ENCODE measurements around the gene ETV1.
"Not testable (repeated sequence)": the region's sequence is repeated elsewhere in the genome, so short reads cannot be mapped to it uniquely, and the experiment has no call there.

Gene ETV1

DNA sequence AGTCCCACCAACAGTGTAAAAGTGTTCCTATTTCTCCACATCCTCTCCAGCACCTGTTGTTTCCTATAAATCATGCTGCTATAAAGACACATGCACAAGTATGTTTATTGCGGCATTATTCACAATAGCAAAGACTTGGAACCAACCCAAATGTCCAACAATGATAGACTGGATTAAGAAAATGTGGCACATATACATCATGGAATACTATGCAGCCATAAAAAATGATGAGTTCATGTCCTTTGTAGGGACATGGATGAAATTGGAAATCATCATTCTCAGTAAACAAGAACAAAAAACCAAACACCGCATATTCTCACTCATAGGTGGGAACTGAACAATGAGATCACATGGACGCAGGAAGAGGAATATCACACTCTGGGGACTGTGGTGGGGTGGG lies 71.1 kb downstream of the ETV1 start:
- not testable (repeated sequence) for H3K36me3 ChIP-seq (ENCODE audit: control insufficient read depth in 1 of 2, insufficient read depth in 2 of 2, low read length in 2 of 2); H3K27ac ChIP-seq (ENCODE audit: low read length); H3K4me1 ChIP-seq (ENCODE audit: control insufficient read depth in 1 of 2, insufficient read depth in 2 of 2, low read length in 2 of 2); H3K9me3 ChIP-seq (ENCODE audit: control insufficient read depth in 1 of 2, low read length in 2 of 2); H3K27me3 ChIP-seq (ENCODE audit: low read depth, low read length); H3K4me3 ChIP-seq (ENCODE audit: low read depth in 1 of 2, low read length in 2 of 2)

DNA sequence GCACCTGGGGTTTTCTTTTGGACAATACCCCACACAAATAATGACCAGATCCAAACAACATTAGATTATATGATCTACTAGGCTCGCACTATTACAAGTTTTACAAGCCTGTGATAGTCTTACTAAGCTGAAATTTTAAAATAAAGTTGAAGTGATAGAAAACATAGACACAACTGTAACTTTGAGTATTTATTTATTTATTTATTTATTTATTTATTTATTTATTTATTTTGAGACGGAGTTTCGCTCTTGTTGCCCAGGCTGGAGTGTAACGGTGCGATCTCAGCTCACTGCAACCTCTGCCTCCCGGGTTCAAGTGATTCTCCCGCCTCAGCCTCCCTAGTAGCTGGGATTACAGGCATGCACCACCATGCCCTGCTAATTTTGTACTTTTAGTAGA lies 72.4 kb downstream of the ETV1 start:
- H3K4me1 ChIP-seq (ENCODE audit: control insufficient read depth in 1 of 2, insufficient read depth in 2 of 2, low read length in 2 of 2); H3K9me3 ChIP-seq (ENCODE audit: control insufficient read depth in 1 of 2, low read length in 2 of 2); H3K36me3 ChIP-seq (ENCODE audit: control insufficient read depth in 1 of 2, insufficient read depth in 2 of 2, low read length in 2 of 2); H3K27me3 ChIP-seq (ENCODE audit: low read depth, low read length); H3K27ac ChIP-seq (ENCODE audit: low read length); H3K4me3 ChIP-seq (ENCODE audit: low read depth in 1 of 2, low read length in 2 of 2): not testable (repeated sequence)

DNA sequence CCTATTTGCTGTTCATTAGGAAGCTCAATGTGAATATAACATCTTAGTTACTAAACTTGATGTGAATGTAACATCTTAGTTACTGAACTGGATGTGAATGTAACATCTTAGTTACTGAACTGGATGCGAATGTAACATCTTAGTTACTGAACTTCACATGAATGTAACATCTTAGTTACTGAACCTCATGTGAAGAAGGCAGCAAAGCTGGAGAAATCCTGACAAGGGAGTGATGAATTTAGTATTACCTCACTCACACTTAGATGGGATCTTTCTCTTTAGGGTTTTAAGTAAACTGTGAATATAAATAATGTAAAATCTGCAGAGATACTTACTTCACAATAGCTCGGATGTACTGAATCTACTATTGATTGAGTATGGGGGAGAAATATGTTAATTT lies 73.6 kb downstream of the ETV1 start:
- Histone ChIP-seq H3K4me3 (ENCODE audit: low read depth in 1 of 2, low read length in 2 of 2) (no peak overlapping the region), H3K4me1 (ENCODE audit: control insufficient read depth in 1 of 2, insufficient read depth in 2 of 2, low read length in 2 of 2) (peaks cover 0 to 7% of the 10 kb centered on the region in 2 donors), H3K36me3 (ENCODE audit: control insufficient read depth in 1 of 2, insufficient read depth in 2 of 2, low read length in 2 of 2) (no peaks in the 10 kb centered on the region), H3K27ac (ENCODE audit: low read length) (no peak overlapping the region), H3K27me3 (ENCODE audit: low read depth, low read length) (no peaks in the 10 kb centered on the region), H3K9me3 (ENCODE audit: control insufficient read depth in 1 of 2, low read length in 2 of 2) (no peaks in the 10 kb centered on the region)

DNA sequence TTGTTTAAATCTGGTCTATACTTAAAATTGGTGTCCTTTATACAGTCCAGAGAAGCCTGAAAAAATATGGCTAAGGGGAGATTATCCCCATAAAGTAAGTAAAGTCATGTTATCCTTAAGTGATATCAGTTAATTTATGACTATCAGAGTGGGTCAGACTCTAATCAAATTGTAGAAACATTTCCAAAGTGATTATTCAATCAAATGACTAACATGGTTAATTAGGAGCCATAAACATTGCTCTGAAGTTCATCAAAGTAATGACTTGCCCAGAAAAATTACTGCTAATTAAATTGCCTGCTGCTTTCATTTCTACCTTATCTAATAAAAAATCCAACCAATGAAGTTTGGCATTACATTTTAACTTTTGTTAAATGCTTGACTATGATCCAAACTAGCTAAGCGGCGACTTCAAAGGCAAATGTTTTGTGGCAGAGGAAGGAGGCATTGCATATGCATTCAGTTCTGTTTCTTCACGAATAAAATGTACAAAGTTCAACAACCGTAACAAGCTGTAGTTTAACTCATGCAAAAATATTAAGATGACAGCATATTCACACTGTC lies 76.7 kb downstream of the ETV1 start:
- Histone ChIP-seq H3K9me3 (ENCODE audit: control insufficient read depth in 1 of 2, low read length in 2 of 2) (no peaks in the 10 kb centered on the region), H3K4me1 (ENCODE audit: control insufficient read depth in 1 of 2, insufficient read depth in 2 of 2, low read length in 2 of 2) (no peaks in the 10 kb centered on the region), H3K4me3 (ENCODE audit: low read depth in 1 of 2, low read length in 2 of 2) (no peak overlapping the region), H3K27me3 (ENCODE audit: low read depth, low read length) (no peaks in the 10 kb centered on the region), H3K36me3 (ENCODE audit: control insufficient read depth in 1 of 2, insufficient read depth in 2 of 2, low read length in 2 of 2) (no peaks in the 10 kb centered on the region), H3K27ac (ENCODE audit: low read length) (no peak overlapping the region)

DNA sequence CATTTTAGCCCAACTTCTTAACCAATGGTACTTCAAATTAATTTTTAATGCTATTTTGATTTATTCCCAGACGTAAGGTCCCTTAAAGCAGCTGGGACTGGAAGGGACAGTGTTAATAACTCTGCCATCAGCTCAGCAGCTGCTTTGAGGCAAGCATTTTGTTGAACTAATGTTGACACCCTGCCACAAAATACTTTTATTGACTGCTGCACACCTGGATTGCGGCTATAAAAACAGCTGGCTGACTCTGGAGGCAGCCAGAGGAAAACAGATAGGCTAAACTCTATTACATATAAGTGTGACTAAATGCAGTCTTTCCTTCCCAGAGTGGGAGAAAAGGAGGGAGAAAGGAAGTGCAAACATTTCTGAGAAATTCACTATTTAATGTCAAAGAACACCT lies 77.6 kb downstream of the ETV1 start:
- no peaks in the 10 kb centered on the region for H3K36me3 ChIP-seq (ENCODE audit: control insufficient read depth in 1 of 2, insufficient read depth in 2 of 2, low read length in 2 of 2)
- H3K4me1 ChIP-seq (ENCODE audit: control insufficient read depth in 1 of 2, insufficient read depth in 2 of 2, low read length in 2 of 2) = no peaks in the 10 kb centered on the region
- H3K27ac ChIP-seq (ENCODE audit: low read length) = no peak overlapping the region
- no peaks in the 10 kb centered on the region for H3K27me3 ChIP-seq (ENCODE audit: low read depth, low read length)
- H3K9me3 ChIP-seq (ENCODE audit: control insufficient read depth in 1 of 2, low read length in 2 of 2) = no peaks in the 10 kb centered on the region
- no peak overlapping the region for H3K4me3 ChIP-seq (ENCODE audit: low read depth in 1 of 2, low read length in 2 of 2)

DNA sequence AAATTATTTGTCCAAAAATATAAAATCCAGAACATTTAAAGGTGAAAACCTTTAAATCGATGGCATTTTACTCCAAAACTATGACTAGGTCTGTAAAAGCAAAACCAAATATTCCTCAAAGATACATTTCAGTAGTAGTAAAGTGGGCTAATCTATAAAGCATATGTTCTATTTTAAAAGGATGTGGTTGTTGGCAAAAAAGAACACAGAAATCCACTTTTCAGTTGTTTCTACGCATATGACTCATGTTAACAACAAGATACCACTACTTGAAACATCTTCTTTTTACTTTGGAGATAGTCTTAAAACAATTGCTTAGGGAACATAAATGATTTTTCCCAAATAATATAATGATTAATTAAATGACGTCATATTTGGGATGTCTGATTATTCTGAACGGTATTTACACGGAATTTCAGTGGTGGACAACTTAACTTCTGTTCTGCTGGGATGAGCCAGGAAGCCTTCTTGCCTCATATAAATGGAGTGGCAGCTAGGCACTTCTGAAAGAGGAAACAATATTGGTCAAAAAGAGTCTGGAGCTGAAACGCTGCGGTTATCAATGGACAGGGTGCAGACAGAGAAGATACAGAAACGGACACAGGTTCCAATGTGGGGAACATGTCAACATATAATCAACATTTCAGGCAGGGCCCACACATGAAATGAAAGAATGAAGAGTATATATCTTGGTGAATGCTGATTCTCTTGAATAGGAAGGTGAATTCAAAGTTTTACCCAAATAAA lies 78.5 kb downstream of the ETV1 start:
- Histone ChIP-seq H3K4me3 (ENCODE audit: low read depth in 1 of 2, low read length in 2 of 2) (no peak overlapping the region), H3K27ac (ENCODE audit: low read length) (no peak overlapping the region), H3K27me3 (ENCODE audit: low read depth, low read length) (no peaks in the 10 kb centered on the region)

DNA sequence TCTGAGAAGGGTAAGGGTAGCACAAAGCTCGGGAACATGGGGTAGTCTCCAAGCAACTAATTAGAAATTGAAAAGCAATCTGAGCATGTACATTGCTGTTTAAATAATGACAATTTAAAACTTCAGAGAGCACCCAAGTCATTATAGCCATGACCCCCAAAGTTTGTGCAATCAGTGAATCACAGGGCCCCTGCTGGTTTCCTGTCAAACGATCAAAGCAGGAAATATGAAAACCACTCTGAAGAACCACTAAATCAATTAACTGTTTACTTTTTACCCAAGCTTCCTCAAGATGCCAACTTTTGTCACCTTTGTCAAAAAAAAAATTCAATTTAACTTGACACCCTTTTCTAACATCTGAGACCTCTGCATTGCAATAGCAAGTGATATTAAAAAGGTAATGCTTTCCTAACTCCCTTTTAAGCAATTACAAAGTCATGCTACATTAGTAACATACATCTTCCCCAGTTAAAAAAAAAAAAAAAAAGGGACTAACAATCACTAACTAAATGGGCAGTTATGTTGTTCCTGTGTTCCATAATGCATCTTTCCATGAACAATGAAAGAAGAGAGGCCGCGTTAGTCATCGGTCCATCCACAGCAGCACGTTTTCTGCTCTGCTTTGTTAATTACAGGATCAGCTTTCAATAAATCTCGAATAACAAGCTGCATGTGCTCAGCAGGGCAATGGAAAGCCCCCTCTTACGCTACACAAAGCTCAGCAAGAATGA lies 80.6 kb downstream of the ETV1 start:
- no peaks in the 10 kb centered on the region for H3K27me3 ChIP-seq (ENCODE audit: low read depth, low read length)
- no peaks in the 10 kb centered on the region for H3K36me3 ChIP-seq (ENCODE audit: control insufficient read depth in 1 of 2, insufficient read depth in 2 of 2, low read length in 2 of 2)
- H3K4me1 ChIP-seq (ENCODE audit: control insufficient read depth in 1 of 2, insufficient read depth in 2 of 2, low read length in 2 of 2) = no peaks in the 10 kb centered on the region
- no peak overlapping the region for H3K4me3 ChIP-seq (ENCODE audit: low read depth in 1 of 2, low read length in 2 of 2)
- H3K9me3 ChIP-seq (ENCODE audit: control insufficient read depth in 1 of 2, low read length in 2 of 2) = no peaks in the 10 kb centered on the region
- no peak overlapping the region for H3K27ac ChIP-seq (ENCODE audit: low read length)

More for the DNA sequence above, 78.5 kb downstream of the ETV1 start:
- Histone ChIP-seq H3K4me1 (ENCODE audit: control insufficient read depth in 1 of 2, insufficient read depth in 2 of 2, low read length in 2 of 2) (no peaks in the 10 kb centered on the region), H3K9me3 (ENCODE audit: control insufficient read depth in 1 of 2, low read length in 2 of 2) (no peaks in the 10 kb centered on the region), H3K36me3 (ENCODE audit: control insufficient read depth in 1 of 2, insufficient read depth in 2 of 2, low read length in 2 of 2) (no peaks in the 10 kb centered on the region)

DNA sequence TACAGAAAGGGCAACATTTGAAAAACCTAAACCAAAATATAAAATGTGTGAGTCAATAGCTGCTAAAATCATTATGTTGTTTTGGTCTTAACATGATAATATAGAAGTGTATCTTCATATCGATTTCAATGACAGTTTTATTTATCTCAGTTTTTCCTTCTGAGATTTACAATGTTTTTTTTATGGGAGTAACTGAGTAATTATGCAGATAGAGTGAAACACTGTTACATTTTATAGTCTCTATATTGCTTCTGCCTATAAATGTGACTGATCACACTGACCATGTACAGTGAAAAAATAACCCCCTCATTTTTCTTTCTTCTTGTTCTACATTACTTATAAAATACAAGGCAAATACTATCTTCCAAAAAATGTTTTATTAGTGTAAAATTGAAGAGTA lies 81.6 kb downstream of the ETV1 start:
- H3K4me1 ChIP-seq (ENCODE audit: control insufficient read depth in 1 of 2, insufficient read depth in 2 of 2, low read length in 2 of 2) = no peaks in the 10 kb centered on the region
- no peaks in the 10 kb centered on the region for H3K9me3 ChIP-seq (ENCODE audit: control insufficient read depth in 1 of 2, low read length in 2 of 2)
- H3K27me3 ChIP-seq (ENCODE audit: low read depth, low read length) = no peaks in the 10 kb centered on the region
- no peak overlapping the region for H3K4me3 ChIP-seq (ENCODE audit: low read depth in 1 of 2, low read length in 2 of 2)
- H3K36me3 ChIP-seq (ENCODE audit: control insufficient read depth in 1 of 2, insufficient read depth in 2 of 2, low read length in 2 of 2) = no peaks in the 10 kb centered on the region
- no peak overlapping the region for H3K27ac ChIP-seq (ENCODE audit: low read length)

DNA sequence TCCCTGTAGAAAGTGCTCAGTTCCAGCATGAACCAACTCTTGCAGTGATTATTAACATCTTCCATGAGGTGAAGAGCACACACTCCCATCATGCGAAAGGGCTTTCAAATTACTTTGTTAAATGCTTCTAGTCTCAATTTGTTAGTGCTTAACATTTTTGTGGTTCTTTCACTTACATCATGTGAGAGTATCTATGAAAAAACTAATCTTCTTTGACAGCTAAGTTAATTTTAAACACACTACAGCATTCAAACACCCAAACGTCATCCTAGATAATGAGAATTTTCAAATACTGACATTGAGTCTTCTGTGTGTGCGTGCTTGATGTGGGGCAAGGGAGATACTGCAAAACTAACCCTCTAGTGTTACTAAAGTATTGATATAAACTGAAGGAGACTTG lies 84.8 kb downstream of the ETV1 start:
- no peak overlapping the region for H3K27ac ChIP-seq (ENCODE audit: low read length)
- H3K27me3 ChIP-seq (ENCODE audit: low read depth, low read length) = no peaks in the 10 kb centered on the region
- no peak overlapping the region for H3K4me3 ChIP-seq (ENCODE audit: low read depth in 1 of 2, low read length in 2 of 2)
- no peaks in the 10 kb centered on the region for H3K4me1 ChIP-seq (ENCODE audit: control insufficient read depth in 1 of 2, insufficient read depth in 2 of 2, low read length in 2 of 2)
- H3K9me3 ChIP-seq (ENCODE audit: control insufficient read depth in 1 of 2, low read length in 2 of 2) = no peaks in the 10 kb centered on the region
- no peaks in the 10 kb centered on the region for H3K36me3 ChIP-seq (ENCODE audit: control insufficient read depth in 1 of 2, insufficient read depth in 2 of 2, low read length in 2 of 2)

DNA sequence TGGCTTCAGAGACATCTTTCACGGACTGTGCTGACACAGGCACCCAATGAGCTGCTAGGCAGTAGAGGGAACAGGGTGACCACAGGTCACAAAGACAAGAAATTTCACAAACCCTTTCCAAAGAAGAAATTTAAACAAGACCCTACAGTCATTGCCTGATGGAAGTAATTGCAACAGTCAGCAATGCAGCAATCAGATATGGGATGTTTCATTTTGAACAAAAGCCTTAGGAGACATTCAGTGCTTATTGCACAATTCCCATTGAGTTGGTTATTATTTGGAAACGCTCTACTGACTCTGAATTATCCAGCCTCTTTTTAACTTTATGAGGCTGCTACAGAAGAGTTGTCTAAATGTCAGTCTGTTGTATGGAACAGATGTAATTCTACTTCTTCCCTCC lies 85.5 kb downstream of the ETV1 start:
- H3K4me3 ChIP-seq (ENCODE audit: low read depth in 1 of 2, low read length in 2 of 2) = no peak overlapping the region
- no peaks in the 10 kb centered on the region for H3K4me1 ChIP-seq (ENCODE audit: control insufficient read depth in 1 of 2, insufficient read depth in 2 of 2, low read length in 2 of 2)
- H3K9me3 ChIP-seq (ENCODE audit: control insufficient read depth in 1 of 2, low read length in 2 of 2) = no peaks in the 10 kb centered on the region
- no peaks in the 10 kb centered on the region for H3K27me3 ChIP-seq (ENCODE audit: low read depth, low read length)
- no peaks in the 10 kb centered on the region for H3K36me3 ChIP-seq (ENCODE audit: control insufficient read depth in 1 of 2, insufficient read depth in 2 of 2, low read length in 2 of 2)
- no peak overlapping the region for H3K27ac ChIP-seq (ENCODE audit: low read length)

DNA sequence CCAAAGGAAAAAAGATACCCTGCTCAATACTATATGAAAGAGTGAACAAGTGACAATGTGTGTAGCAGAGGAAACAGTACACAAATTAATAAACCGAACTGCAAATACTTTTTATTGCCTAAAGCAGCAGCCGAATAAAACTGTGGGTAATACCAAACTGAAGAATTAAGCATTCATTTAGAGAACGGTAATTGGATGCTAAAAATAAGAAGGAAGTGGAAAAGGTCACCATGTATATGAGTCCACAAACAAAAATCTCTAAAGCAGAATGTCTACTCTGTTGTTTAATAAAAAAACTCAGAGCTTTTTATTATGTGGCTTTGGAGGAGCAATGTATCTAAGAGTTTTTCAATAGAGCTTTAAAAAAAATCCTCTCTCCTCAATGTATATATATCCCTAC lies 87.9 kb downstream of the ETV1 start:
- Histone ChIP-seq H3K4me1 (ENCODE audit: control insufficient read depth in 1 of 2, insufficient read depth in 2 of 2, low read length in 2 of 2) (no peaks in the 10 kb centered on the region), H3K27me3 (ENCODE audit: low read depth, low read length) (no peaks in the 10 kb centered on the region), H3K4me3 (ENCODE audit: low read depth in 1 of 2, low read length in 2 of 2) (no peak overlapping the region), H3K27ac (ENCODE audit: low read length) (no peak overlapping the region), H3K36me3 (ENCODE audit: control insufficient read depth in 1 of 2, insufficient read depth in 2 of 2, low read length in 2 of 2) (no peaks in the 10 kb centered on the region), H3K9me3 (ENCODE audit: control insufficient read depth in 1 of 2, low read length in 2 of 2) (no peaks in the 10 kb centered on the region)
